RWPE2 (cell line): Measurements from ENCODE around the gene DOCK3.

ENCODE experiments used
- ATAC-seq: fragments of 200-7000 bp; cut with Tn5 transposase; 3 replicates; pipeline ENCODE4 v1.9.1; 2021; ENCODE audit warnings: low read depth
- DNase-seq: peaks from one replicate; pipeline ENCODE4 v3.0.0-alpha.2; 2020; ENCODE audit warnings: low spot score
- H3K27ac ChIP-seq: fragments of 450-650 bp; 2 replicates; pipeline ENCODE4 v1.5.1; 2017; ENCODE audit warnings: mild to moderate bottlenecking; ENCODE audit not compliant: poor library complexity, severe bottlenecking
- H3K27me3 ChIP-seq: fragments of 250-450 bp; sonication (Bioruptor Pico); 2 replicates; pipeline ENCODE4 v1.5.1; 2021; ENCODE audit warnings: mild to moderate bottlenecking, moderate library complexity; ENCODE audit not compliant: insufficient read depth, poor library complexity, severe bottlenecking
- H3K36me3 ChIP-seq: fragments of 250-450 bp; sonication (Bioruptor Pico); 2 replicates; pipeline ENCODE4 v1.5.1; 2020; ENCODE audit warnings: low read depth, mild to moderate bottlenecking, moderate library complexity
- H3K4me1 ChIP-seq: fragments of 250-450 bp; sonication (Bioruptor Pico); 2 replicates; pipeline ENCODE4 v1.5.1; 2021; ENCODE audit warnings: mild to moderate bottlenecking, moderate library complexity; ENCODE audit not compliant: insufficient read depth, poor library complexity, severe bottlenecking
- H3K4me3 ChIP-seq: fragments of 250-450 bp; sonication (Bioruptor Pico); 2 replicates; pipeline ENCODE4 v1.5.1; 2021; ENCODE audit warnings: mild to moderate bottlenecking, moderate library complexity; ENCODE audit not compliant: severe bottlenecking
- H3K9me3 ChIP-seq: fragments of 250-450 bp; sonication (Bioruptor Pico); 2 replicates; pipeline ENCODE4 v1.5.1; 2021; ENCODE audit warnings: mild to moderate bottlenecking, moderate library complexity; ENCODE audit not compliant: severe bottlenecking
- CTCF ChIP-seq: fragments of 450-650 bp; IDR thresholded peaks from one replicate; pipeline ENCODE4 v1.5.1; 2017; ENCODE audit warnings: mild to moderate bottlenecking, moderate library complexity; ENCODE audit not compliant: poor library complexity, severe bottlenecking

The DOCK3 gene

DNA sequence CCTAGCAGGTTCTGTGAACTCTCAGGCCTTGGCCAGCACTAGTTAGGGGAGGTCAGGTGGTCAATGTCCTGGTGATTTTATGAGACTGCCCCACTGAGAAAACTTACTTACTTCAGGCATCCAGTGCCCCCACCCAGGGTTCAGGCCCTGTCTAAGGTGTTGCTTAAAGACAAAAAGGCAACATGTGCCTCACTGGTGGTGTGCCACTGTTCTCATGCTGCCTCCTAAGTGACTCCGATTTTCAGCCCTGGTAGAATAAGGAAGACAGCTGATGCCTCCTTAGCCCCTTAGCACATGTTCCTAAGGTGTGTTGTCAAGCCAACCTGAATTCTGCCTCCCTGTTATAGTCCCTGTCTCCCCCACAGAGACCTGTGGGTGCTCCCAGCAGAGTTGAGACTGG, 721.7 kb downstream of the DOCK3 start:
- Histone ChIP-seq H3K4me3 (no peak overlapping the region), H3K36me3 (peaks cover 75% of the 10 kb centered on the region), H3K27ac (no peak overlapping the region), H3K9me3 (no peaks in the 10 kb centered on the region), H3K4me1 (no peaks in the 10 kb centered on the region), H3K27me3 (no peaks in the 10 kb centered on the region)
- no peak for ATAC-seq
- TF ChIP-seq CTCF, result no peak
- no peak for DNase-seq

DNA sequence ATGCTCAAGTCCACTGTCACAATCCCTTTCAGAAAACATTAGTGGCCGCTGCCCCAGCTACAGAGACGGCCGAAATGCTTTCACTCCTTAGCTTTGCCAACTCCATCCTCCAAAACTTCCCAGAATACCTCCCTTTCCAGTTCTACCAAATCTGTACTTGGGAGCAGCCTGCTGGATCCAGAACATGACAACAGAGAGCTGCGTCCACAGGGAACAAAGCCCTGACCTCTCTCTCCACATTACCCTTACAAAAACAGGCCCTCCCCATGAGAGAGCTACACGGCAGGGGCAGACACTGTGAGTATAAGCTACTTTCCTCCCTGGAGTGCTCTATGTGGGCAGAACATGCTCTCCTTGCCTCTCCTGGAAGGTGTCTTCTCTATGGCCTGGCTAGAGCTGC, 722.7 kb downstream of the DOCK3 start:
- no peaks in the 10 kb centered on the region for H3K4me1 ChIP-seq
- H3K36me3 ChIP-seq, result peaks cover 72% of the 10 kb centered on the region
- ATAC-seq (no peak), DNase-seq (no peak)
- H3K27me3 ChIP-seq, result no peaks in the 10 kb centered on the region
- no peak overlapping the region for H3K4me3 ChIP-seq
- H3K9me3 ChIP-seq, result no peaks in the 10 kb centered on the region
- H3K27ac ChIP-seq, result no peak overlapping the region
- TF ChIP-seq CTCF, result no peak

DNA sequence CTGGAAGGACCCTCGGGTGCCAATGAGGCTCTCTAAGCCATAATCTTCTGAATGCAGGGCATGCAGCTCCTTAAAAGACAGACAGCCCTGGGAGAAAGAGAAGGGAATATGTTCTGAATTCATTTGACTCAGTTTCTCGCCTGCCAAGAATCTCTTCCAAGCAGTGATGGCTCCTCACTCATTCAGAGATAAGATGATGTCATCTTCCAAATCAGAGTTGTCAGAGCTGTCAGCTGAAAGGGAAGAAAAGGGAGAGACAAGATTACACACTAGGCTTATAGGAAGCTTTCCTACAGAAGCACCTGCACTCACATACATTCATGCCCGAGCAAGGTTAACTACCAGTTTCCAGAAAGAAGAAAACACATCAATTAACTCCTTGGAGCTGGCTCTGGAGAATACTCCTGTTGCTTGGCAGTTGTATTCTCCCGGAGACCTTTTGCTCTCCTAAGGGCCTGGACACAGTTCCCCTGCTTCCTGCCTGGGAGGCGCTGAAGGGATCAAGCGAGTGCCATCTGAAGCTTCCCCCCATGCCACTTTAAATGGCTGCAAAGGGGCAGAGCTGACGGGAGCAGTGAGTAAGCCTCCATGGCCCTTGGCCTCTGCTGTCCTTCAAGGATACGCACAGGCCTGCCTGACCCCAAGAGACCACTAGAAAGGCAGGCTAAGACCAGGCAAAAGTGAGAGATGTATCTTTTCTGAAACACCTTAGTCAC, 724.0 kb downstream of the DOCK3 start:
- H3K27me3 ChIP-seq, result no peaks in the 10 kb centered on the region
- DNase-seq (no peak), ATAC-seq (no peak)
- TF ChIP-seq CTCF, result no peak
- H3K4me3 ChIP-seq, result no peak overlapping the region
- peaks cover 59% of the 10 kb centered on the region for H3K36me3 ChIP-seq
- no peaks in the 10 kb centered on the region for H3K4me1 ChIP-seq
- no peak overlapping the region for H3K27ac ChIP-seq
- no peaks in the 10 kb centered on the region for H3K9me3 ChIP-seq

DNA sequence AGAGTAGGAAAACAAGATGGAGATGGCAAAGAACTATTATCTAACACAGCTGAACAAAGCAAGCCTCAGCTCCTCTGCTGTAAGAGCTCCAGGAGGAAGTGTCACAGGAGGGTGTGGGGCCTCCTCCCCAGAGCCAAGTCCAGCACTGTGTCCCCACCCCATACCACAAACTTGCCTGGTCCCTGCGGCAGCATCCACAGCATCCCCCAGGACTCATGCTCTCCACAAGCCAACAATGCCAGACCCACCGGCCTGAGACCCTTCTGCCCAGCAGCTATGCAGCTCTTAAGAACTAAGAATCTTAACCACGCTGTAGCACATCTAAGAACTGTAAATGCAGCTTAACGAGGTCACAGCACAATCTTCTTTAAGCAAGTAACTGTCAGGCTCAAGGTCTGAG, 725.4 kb downstream of the DOCK3 start:
- no peaks in the 10 kb centered on the region for H3K27me3 ChIP-seq
- H3K36me3 ChIP-seq, result peaks cover 48% of the 10 kb centered on the region
- no peaks in the 10 kb centered on the region for H3K9me3 ChIP-seq
- no peak overlapping the region for H3K4me3 ChIP-seq
- no peak for DNase-seq
- no peaks in the 10 kb centered on the region for H3K4me1 ChIP-seq
- ATAC-seq, result no peak
- H3K27ac ChIP-seq, result no peak overlapping the region
- TF ChIP-seq CTCF, result no peak

GRCh38 chr3:51401735-51402134, 727.0 kb downstream of the DOCK3 start:
- Histone ChIP-seq H3K36me3 (peaks cover 32% of the 10 kb centered on the region), H3K27me3 (no peaks in the 10 kb centered on the region), H3K4me1 (no peaks in the 10 kb centered on the region), H3K27ac (no peak overlapping the region), H3K4me3 (no peak overlapping the region), H3K9me3 (no peaks in the 10 kb centered on the region)
- no peak for TF ChIP-seq CTCF
- ATAC-seq (no peak), DNase-seq (no peak)
